H1 (cell line): ENCODE data around the gene PRR14L.

Source experiments
- CHD1 ChIP-seq: IDR thresholded peaks from 2 replicates; pipeline ENCODE4 v1.6.1; 2012; ENCODE audit warnings: low read depth, low read length, improper control_type of control experiment
- CHD2 ChIP-seq: IDR thresholded peaks from 2 replicates; pipeline ENCODE4 v1.6.1; 2012; ENCODE audit warnings: low read length, improper control_type of control experiment
- CTCF ChIP-seq, 3 experiments: IDR thresholded peaks; 1 replicate in 2 of 3; 2 replicates in 1 of 3; pipeline versions ENCODE4 v1.5.1 to v1.6.1; 2011; ENCODE audit warnings: low read length in 3 of 3, mild to moderate bottlenecking in 3 of 3, inconsistent platforms in 2 of 3, low read depth in 1 of 3, moderate library complexity in 1 of 3; ENCODE audit not compliant: insufficient read depth in 1 of 3; ENCODE audit errors: control extremely low read depth in 1 of 3
- EGR1 ChIP-seq: IDR thresholded peaks from 2 replicates; pipeline ENCODE4 v1.6.1; 2011; ENCODE audit warnings: low read depth, low read length, borderline replicate concordance
- EP300 ChIP-seq, 2 experiments: IDR thresholded peaks; 1 replicate in 1 of 2; 2 replicates in 1 of 2; pipeline ENCODE4 v1.6.1; 2011 to 2012; ENCODE audit warnings: low read depth in 2 of 2, low read length in 2 of 2, mild to moderate bottlenecking in 2 of 2, borderline replicate concordance in 1 of 2, inconsistent platforms in 1 of 2, moderate library complexity in 1 of 2
- EZH2 ChIP-seq: fragments of 200-600 bp; sonication (generic); IDR thresholded peaks from 2 replicates; pipeline ENCODE4 v1.7.1; 2012; ENCODE audit warnings: low read depth, mild to moderate bottlenecking, moderate library complexity, low read length, inconsistent platforms; ENCODE audit not compliant: severe bottlenecking
- KDM1A ChIP-seq: fragments of 200-600, 300-600 bp; sonication (generic); IDR thresholded peaks from 2 replicates; pipeline ENCODE4 v1.7.1; 2016; ENCODE audit warnings: mild to moderate bottlenecking, low read length, borderline replicate concordance
- MAFK ChIP-seq: IDR thresholded peaks from 2 replicates; pipeline ENCODE4 v1.6.1; 2012; ENCODE audit warnings: low read depth, mild to moderate bottlenecking, improper control_type of control experiment, low read length
- NRF1 ChIP-seq: IDR thresholded peaks from 2 replicates; pipeline ENCODE4 v1.6.1; 2011; ENCODE audit warnings: mild to moderate bottlenecking, low read depth, low read length, improper control_type of control experiment
- POLR2A ChIP-seq, 2 experiments: IDR thresholded peaks; 1 replicate in 1 of 2; 2 replicates in 1 of 2; pipeline ENCODE4 v1.6.1; 2011; ENCODE audit warnings: low read depth in 2 of 2, low read length in 2 of 2, mild to moderate bottlenecking in 2 of 2; ENCODE audit errors: control extremely low read depth in 1 of 2
- POLR2AphosphoS5 ChIP-seq: IDR thresholded peaks from 2 replicates; pipeline ENCODE4 v1.6.1; 2011; ENCODE audit warnings: low read depth, low read length
- RAD21 ChIP-seq, 2 experiments: IDR thresholded peaks in 1 of 2; conservative IDR thresholded peaks in 1 of 2; 2 replicates each; pipeline ENCODE4 v1.6.1; 2011; ENCODE audit warnings: low read depth in 2 of 2, low read length in 2 of 2, improper control_type of control experiment in 1 of 2, inconsistent platforms in 1 of 2, mild to moderate bottlenecking in 1 of 2, moderate library complexity in 1 of 2
- RFX5 ChIP-seq: IDR thresholded peaks from 2 replicates; pipeline ENCODE4 v1.6.1; 2011; ENCODE audit warnings: low read depth, low read length, improper control_type of control experiment, borderline replicate concordance
- USF2 ChIP-seq: IDR thresholded peaks from 2 replicates; pipeline ENCODE4 v1.6.1; 2011; ENCODE audit warnings: low read length, improper control_type of control experiment

- TF ChIP-seq EZH2 (no peak), CTCF (IDR thresholded peaks at IDR 0.05; ENCODE audit: control extremely low read depth in 1 of 3, insufficient read depth in 1 of 3, low read depth in 1 of 3, low read length in 3 of 3) (no peak), USF2 (no peak), POLR2AphosphoS5 (no peak), KDM1A (no peak), POLR2A (IDR thresholded peaks at IDR 0.05; ENCODE audit: control extremely low read depth in 1 of 2, low read depth in 2 of 2, low read length in 2 of 2) (no peak), EP300 (IDR thresholded peaks at IDR 0.05; ENCODE audit: borderline replicate concordance in 1 of 2, low read depth in 2 of 2, low read length in 2 of 2) (no peak), EGR1 (no peak), CHD1 (no peak), CHD2 (no peak), RFX5 (no peak), NRF1 (no peak), RAD21 (IDR thresholded peaks at IDR 0.05 in 1 of 2, conservative IDR thresholded peaks at IDR 0.05 in 1 of 2; ENCODE audit: low read depth in 2 of 2, low read length in 2 of 2) (no peak), MAFK (no peak)
These were observed 13.5 kb downstream of the PRR14L start for GRCh38 chr22:31736458-31736857.
